GM23248 (cell line): ENCODE data around the gene CRYGC.
"Not testable (repeated sequence)": the region's sequence is repeated elsewhere in the genome, so short reads cannot be mapped to it uniquely, and the experiment has no call there.

Source experiments
- EZH2 ChIP-seq: fragments of 200-600 bp; sonication (generic); IDR thresholded peaks from 2 replicates; pipeline ENCODE4 v1.6.1; 2018; ENCODE audit warnings: antibody characterized with exemption, mild to moderate bottlenecking; ENCODE audit not compliant: insufficient read depth, poor library complexity, severe bottlenecking
- EZH2phosphoT487 ChIP-seq: fragments of 200-600 bp; sonication (generic); IDR thresholded peaks from 2 replicates; pipeline ENCODE4 v1.6.1; 2018; ENCODE audit warnings: antibody characterized with exemption, moderate library complexity, mild to moderate bottlenecking, low read depth; ENCODE audit not compliant: insufficient read depth

GRCh38 chr2:208112273-208112745 is 17.3 kb downstream of the CRYGC start:
- TF ChIP-seq EZH2phosphoT487, EZH2: not testable (repeated sequence)
